ENCODE measurements around the gene OSBPL6. TPM values are rescaled to one million over a fixed set of nuclear protein-coding genes. Genes with fewer than 3 reads are reported as not detected.

The OSBPL6 gene
- total RNA-seq, 1 donor from 2014 or later = 6.5 TPM

GRCh38 chr2:178241844-178242551 is 47.7 kb downstream of the OSBPL6 start:
- ATAC-seq = peak; percentile 66

GRCh38 chr2:178242552-178242883 is 48.2 kb downstream of the OSBPL6 start:
- no peak for ATAC-seq

DNA sequence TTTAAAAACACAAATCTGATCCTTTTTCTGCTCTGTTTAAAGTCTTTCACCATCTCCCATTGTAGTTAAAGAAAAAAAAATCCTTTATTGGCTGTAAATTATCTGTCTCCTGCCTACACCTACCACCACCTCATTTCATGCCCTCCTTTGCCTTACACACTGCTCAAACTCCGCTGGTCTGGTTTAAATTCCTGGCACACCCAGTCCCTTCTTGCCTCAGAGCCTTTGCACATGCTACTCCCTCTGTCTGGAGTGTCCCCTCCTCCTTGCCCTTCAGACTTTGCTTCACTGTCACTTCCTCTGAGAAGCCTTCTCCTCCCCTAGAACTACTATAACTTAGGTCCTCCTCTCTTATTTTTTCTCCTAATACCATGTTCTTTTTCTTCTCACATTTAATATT is 49.6 kb downstream of the OSBPL6 start:
- peak; percentile 79 for ATAC-seq

- ATAC-seq = no peak
These were observed 50.5 kb downstream of the OSBPL6 start for GRCh38 chr2:178244777-178245176.

GRCh38 chr2:178246696-178247095 is 52.4 kb downstream of the OSBPL6 start:
- ATAC-seq = no peak

GRCh38 chr2:178247250-178247649 is 52.9 kb downstream of the OSBPL6 start:
- no peak for ATAC-seq

DNA sequence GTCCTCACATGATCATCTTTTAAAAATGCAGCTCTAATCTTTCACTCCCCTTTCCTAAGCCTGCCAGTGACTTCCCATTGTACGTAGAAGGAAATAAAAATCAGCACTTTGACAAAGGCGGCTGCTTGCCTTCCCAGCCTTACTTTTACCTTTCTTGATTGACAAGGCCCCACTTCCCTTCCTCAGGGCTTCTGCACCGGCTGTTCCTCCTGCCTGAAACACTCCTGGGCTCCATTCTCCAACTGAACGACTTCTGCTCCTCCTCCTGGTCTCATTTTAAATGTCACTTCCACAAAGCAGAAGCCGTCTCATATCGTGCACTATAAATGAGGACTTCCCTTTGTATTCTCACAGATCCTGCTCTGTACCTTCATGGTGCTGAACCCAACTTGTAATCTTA is 56.1 kb downstream of the OSBPL6 start:
- ATAC-seq = peak; percentile 47

- ATAC-seq = no peak
These were observed 57.0 kb downstream of the OSBPL6 start for GRCh38 chr2:178251151-178251955.

DNA sequence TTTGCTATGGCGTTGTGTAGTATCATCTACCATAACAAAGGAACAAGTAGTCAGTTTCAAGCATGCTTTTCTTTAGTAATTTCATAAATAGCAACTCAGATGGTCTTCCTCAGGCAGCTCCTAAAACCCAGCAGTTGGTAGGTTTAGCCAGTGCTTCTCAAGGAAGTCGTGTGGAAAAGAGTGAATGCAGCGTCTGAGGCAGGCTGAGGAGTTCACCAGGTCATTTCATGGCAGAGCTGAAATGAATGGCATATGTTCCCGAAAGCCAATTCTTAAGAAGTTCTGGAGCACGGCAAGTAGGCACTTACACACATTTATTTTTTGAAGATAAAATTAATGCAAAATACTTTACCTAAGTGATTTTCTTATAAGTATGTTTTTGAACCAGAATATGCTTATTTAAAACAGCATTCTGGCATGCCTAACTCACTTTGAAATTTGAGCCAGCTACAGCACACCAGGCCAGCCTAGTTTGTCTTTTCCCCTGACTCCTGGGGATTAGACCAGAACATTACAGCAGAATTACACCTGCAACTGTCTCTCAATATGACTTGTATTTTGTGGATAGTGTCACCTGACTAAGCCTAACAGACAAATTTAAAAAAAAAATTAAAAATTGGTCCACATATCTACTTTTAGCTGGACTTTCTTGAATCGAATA is 62.2 kb downstream of the OSBPL6 start:
- no peak for ATAC-seq

GRCh38 chr2:178257127-178257526 is 62.8 kb downstream of the OSBPL6 start:
- no peak for ATAC-seq

- no peak for ATAC-seq
These were observed 64.6 kb downstream of the OSBPL6 start for GRCh38 chr2:178258916-178259315.

GRCh38 chr2:178263159-178263860 is 69.0 kb downstream of the OSBPL6 start:
- ATAC-seq = no peak

- ATAC-seq = no peak
These were observed 69.9 kb downstream of the OSBPL6 start for GRCh38 chr2:178264211-178264610.

DNA sequence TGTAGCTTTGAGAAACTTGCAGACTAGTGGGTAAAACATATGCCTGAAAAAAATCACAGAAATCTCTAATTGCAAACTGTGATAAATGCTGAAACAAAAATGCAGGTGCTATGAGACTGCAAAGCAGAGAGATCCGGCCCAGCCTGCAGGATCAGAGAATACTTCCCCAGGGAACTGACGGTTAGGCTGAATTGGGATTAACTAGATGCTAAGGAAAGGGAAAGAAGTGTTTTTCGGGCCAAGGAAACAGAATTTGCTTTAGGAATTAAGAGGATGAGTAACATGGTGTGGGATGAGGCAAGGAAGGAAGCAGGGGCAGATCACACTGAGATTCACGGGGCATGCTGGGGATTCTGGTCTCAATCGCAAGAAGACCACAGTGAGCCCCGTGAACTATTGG is 71.5 kb downstream of the OSBPL6 start:
- ATAC-seq = no peak

DNA sequence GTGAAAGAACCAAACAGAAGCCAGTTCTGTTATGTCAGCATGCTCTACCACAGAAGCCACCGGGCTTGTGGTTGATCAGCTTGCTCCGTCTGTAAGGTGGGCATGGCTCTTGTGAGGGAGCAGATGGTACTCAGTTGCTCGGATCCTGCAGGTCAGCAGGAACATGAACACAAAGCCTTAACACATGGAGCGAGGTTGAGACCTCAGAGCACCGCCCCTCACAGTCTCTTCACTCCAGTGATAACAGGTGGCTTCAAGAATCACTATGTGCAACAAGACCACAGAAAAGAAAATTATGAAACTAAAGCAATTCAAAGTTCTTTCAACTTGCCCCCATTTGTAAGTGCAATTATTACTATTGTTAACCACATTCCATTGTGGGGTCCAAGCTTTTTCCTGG is 72.1 kb downstream of the OSBPL6 start:
- ATAC-seq = no peak

DNA sequence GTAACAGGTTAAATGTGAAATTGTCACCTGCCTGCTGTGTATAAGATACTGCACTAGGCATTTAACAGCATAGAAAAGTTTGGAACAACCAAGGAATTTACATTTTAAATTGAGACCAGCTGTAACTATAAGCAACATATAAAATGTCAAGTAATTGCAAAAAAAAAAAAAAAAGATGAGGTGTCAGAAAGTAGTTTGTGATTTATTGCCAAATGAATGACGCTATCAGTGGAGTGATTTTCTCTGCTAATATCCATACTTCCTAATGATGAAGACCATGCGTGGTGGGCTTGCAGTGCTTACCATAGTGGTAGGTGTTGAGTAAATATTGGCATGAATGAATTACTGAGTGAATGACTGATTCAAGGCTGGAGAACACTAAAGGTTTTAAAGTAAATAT is 73.3 kb downstream of the OSBPL6 start:
- ATAC-seq = no peak

DNA sequence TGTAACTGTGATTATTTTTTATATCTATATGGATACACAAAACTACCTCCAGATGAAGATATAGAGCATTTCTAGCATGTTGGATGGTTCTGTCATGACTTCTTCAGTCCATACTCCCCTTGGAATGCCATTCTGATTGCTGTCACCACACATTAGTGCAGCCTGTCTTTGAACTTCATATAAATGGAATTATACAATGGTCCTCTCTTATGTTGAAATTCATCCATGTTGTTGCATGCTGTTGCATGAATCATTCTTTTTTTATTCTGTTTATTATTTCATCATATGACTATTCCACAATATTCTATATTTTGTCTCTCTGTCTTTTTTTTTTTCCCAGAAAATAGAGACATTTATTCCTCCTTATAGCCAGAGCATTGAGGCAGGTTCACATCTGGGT is 74.1 kb downstream of the OSBPL6 start:
- peak; percentile 52 for ATAC-seq

DNA sequence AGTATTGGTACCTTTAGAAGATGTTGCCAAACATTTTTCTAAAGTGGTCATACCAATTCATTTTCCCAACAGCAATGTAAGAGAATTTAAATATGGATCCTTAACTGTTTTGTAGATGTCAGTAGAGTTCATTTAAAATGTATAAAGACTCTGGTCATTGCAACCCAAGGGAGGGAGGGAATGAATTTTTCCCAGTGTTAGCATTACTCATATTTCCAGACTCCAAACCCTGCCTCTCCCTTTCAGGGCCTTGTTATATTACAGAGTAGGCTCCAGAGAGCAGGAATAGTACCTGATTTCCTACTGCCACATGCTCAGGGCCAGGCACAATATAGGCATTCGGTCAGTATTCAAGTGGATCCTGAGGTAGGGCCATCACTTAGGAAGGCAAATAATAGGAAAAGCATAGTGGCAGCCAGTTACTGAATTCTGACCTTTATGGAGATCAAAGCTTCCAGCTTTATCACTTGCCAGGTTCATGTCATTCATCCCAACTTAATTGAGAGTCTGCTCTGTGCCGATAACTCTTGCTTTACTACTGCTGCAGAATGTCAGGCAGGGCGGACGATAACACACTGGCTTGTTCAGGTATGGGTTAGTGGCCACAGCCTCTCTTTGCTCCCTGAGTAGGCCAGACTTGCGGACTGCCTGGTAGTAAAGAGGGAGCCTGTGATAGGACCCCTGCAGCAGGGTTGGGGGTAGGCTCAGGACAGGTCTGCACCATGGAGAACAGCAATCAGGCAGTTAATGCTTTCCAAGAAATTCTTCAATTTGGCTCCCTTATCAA is 75.3 kb downstream of the OSBPL6 start:
- ATAC-seq = no peak

DNA sequence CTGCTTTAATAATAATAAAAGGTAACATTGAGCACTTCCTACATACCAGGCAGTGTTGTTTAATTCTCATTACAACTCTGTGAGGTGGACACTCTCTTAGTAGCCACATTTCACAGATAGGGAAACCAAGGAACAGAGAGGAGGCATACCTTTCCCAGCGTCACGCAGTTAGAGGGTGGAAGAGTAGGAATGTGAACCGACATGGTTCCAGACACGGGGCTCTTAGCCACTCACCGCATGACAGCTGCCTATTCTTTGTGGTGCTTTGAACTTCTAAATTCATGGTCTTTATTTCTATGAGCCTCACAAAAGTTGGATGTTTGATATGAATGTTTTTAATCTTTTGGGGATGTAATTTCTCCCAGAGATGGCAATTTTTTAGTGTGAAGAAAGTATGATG is 76.0 kb downstream of the OSBPL6 start:
- no peak for ATAC-seq

GRCh38 chr2:178271094-178271493 is 76.8 kb downstream of the OSBPL6 start:
- ATAC-seq = no peak

DNA sequence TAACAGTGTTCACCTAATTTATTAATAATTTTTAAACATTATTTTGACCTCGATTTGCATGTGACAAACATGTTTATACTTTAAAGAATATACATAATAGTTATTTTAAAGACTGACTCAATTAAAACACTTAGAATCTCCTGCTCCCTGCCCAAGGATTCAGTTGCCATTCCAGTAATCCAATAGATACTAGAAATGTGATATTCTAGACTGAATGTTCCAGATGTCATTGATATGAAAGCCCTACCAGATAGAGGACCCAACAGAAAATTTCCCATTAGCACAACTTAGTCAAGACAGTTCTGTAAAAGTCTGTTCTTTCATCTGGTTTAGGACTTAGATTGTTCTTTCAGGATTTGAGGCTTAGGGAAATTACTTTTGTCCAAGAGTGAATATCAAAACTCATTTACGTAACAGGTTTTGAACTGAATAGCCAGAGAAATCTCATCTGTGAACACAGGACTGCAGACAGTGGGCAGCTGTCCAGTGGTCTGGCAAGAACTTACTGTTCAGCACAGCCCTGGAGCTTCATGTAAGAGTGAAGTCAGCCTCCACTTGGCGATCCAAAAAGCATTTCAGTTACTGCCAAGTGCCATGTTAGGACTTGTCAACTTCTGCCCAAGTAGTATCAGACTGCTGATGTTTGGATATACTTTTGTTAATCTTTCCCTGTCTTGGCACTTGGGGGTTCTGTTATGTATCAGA is 77.5 kb downstream of the OSBPL6 start:
- peak; percentile 69 for ATAC-seq
